Ishikawa (cell line): ENCODE measurements around the gene GRAMD4.

ENCODE experiments used
- CEBPB ChIP-seq: IDR thresholded peaks from 2 replicates; pipeline ENCODE4 v1.6.1; 2012
- CREB1 ChIP-seq: IDR thresholded peaks from 2 replicates; pipeline ENCODE4 v1.6.1; 2012; ENCODE audit warnings: low read depth
- EGR1 ChIP-seq: IDR thresholded peaks from 2 replicates; pipeline ENCODE4 v1.6.1; 2012
- EP300 ChIP-seq: IDR thresholded peaks from 2 replicates; pipeline ENCODE4 v1.6.1; 2012; ENCODE audit warnings: borderline replicate concordance
- FOXM1 ChIP-seq: IDR thresholded peaks from 2 replicates; pipeline ENCODE4 v1.6.1; 2012; ENCODE audit warnings: low read depth, borderline replicate concordance
- NFIC ChIP-seq: IDR thresholded peaks from 2 replicates; pipeline ENCODE4 v1.6.1; 2012
- RAD21 ChIP-seq: IDR thresholded peaks from 2 replicates; pipeline ENCODE4 v1.6.1; 2012; ENCODE audit warnings: low read depth
- TAF1 ChIP-seq: IDR thresholded peaks from 2 replicates; pipeline ENCODE4 v1.6.1; 2012; ENCODE audit warnings: low read depth, mild to moderate bottlenecking
- TCF12 ChIP-seq: IDR thresholded peaks from 2 replicates; pipeline ENCODE4 v1.6.1; 2012; ENCODE audit warnings: low read depth
- TEAD4 ChIP-seq: IDR thresholded peaks from 2 replicates; pipeline ENCODE4 v1.6.1; 2012
- YY1 ChIP-seq: IDR thresholded peaks from 2 replicates; pipeline ENCODE4 v1.6.1; 2012; ENCODE audit warnings: low read depth
- ZBTB7A ChIP-seq: IDR thresholded peaks from 2 replicates; pipeline ENCODE4 v1.6.1; 2012; ENCODE audit warnings: low read depth
- TF ChIP-seq, protein P1 (sequence below): IDR thresholded peaks from 2 replicates; pipeline ENCODE4 v1.6.1; 2012
- TF ChIP-seq, protein P2 (sequence below): IDR thresholded peaks from 2 replicates; pipeline ENCODE4 v1.6.1; 2012
- TF ChIP-seq, protein P3 (sequence below): IDR thresholded peaks from 2 replicates; pipeline ENCODE4 v1.6.1; 2012; ENCODE audit warnings: low read depth, mild to moderate bottlenecking

The GRAMD4 gene

DNA sequence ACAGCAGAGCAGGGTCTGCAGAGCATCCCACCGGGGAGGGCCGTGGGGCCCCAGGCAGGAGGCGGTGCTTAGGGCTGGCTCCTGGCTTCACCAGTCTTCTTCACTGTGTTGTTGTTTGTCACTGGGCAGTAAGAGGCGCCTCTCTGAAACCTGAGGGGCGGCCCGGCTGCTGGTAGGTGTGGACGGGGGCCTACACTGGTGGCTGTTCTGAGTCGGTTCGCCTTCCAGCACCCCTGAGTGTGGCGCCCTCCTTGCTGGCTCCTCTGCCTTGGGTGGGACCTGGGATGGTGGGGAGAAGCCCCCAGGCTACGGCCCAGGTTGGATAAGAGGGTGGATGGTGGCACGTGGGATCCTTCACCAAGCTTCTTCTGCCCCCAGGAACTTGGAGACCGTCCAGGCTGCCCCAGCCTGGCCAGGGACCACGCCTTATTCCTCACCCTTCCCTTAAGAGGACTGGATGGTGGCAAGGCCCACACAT, 10.4 kb upstream of the GRAMD4 start:
- no peak for TF ChIP-seq CEBPB
- TF ChIP-seq TCF12, result no peak
- no peak for TF ChIP-seq NFIC
- no peak for TF ChIP-seq FOXM1
- TF ChIP-seq RAD21, result no peak
- TF ChIP-seq EGR1, result no peak
- no peak for TF ChIP-seq YY1

DNA sequence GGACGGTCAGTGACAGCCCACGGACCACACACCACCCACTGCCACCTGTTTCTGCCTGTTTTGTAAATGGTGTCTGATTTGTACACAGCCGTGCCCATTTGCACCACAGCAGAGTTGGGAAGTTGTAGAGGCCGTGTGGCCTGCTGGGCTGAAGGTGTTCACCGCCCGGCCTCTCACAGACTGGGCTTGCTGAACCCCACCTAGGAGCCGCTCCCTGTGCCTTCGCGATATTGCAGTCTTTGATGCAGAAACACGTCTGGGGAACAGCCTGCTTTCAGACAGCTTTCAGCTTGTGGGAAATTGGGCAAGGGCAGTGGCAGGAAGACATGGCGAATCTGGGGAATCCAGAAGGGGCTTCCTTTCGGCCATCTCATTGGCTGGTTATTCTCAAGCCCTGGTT, 9.8 kb upstream of the GRAMD4 start:
- TF ChIP-seq, protein P1, sequence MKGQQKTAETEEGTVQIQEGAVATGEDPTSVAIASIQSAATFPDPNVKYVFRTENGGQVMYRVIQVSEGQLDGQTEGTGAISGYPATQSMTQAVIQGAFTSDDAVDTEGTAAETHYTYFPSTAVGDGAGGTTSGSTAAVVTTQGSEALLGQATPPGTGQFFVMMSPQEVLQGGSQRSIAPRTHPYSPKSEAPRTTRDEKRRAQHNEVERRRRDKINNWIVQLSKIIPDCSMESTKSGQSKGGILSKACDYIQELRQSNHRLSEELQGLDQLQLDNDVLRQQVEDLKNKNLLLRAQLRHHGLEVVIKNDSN, result no peak
- no peak for TF ChIP-seq NFIC
- no peak for TF ChIP-seq FOXM1
- no peak for TF ChIP-seq RAD21
- TF ChIP-seq CREB1, result no peak
- TF ChIP-seq CEBPB, result no peak
- TF ChIP-seq, protein P2, sequence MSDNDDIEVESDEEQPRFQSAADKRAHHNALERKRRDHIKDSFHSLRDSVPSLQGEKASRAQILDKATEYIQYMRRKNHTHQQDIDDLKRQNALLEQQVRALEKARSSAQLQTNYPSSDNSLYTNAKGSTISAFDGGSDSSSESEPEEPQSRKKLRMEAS, result no peak
- no peak for TF ChIP-seq TEAD4
- no peak for TF ChIP-seq ZBTB7A
- no peak for TF ChIP-seq EGR1
- no peak for TF ChIP-seq TAF1
- no peak for TF ChIP-seq TCF12
- no peak for TF ChIP-seq YY1
- TF ChIP-seq EP300, result no peak
- TF ChIP-seq, protein P3, sequence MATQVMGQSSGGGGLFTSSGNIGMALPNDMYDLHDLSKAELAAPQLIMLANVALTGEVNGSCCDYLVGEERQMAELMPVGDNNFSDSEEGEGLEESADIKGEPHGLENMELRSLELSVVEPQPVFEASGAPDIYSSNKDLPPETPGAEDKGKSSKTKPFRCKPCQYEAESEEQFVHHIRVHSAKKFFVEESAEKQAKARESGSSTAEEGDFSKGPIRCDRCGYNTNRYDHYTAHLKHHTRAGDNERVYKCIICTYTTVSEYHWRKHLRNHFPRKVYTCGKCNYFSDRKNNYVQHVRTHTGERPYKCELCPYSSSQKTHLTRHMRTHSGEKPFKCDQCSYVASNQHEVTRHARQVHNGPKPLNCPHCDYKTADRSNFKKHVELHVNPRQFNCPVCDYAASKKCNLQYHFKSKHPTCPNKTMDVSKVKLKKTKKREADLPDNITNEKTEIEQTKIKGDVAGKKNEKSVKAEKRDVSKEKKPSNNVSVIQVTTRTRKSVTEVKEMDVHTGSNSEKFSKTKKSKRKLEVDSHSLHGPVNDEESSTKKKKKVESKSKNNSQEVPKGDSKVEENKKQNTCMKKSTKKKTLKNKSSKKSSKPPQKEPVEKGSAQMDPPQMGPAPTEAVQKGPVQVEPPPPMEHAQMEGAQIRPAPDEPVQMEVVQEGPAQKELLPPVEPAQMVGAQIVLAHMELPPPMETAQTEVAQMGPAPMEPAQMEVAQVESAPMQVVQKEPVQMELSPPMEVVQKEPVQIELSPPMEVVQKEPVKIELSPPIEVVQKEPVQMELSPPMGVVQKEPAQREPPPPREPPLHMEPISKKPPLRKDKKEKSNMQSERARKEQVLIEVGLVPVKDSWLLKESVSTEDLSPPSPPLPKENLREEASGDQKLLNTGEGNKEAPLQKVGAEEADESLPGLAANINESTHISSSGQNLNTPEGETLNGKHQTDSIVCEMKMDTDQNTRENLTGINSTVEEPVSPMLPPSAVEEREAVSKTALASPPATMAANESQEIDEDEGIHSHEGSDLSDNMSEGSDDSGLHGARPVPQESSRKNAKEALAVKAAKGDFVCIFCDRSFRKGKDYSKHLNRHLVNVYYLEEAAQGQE, result no peak

DNA sequence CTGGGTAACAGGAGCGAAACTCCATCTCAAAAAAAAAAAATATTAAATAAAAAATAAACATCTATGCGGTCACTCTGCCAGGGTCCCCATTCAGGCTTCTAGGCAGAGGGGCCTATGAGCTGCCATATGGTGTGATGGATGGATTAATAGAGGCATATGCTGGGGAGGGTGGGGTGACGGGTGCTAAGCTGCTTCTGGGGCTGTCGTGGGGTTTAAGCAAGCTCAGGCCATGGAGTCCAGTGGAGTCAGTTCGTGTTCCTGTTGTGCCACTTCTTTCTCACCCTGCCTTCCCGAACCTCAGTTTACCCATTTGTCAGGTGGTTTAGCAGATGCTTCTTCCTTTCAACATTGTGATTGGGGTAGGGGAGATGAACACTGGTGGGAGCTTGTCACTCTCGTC, 9.0 kb upstream of the GRAMD4 start:
- TF ChIP-seq TEAD4, result no peak
- no peak for TF ChIP-seq CREB1

DNA sequence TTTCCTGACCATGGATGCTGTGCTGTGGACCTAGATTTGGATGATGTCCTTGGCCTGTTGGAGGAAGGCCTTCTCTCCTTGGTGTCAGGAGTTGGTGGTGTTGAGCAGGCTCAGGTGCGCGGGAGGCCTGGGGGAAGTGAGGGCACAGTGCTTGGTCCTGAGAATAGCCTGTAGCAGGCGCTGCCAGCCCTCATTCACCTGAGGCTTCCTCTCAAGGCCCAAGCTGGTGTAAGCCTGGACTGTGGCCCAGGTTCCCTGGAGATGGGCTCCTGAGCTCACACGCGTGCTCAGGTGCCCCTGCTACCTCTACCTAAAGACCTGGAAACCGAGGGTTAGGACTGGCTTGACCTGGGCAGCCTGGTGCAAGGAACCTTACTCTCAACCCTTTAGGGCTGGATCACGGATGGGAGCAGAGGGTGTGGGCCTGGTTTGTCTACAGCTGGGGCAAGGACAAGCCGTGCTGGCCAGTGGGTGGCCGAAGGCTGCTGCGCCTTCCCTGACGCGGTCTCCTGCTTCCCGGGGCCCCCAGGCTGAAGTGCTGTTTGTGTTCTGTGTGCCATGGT, 7.8 kb upstream of the GRAMD4 start:
- TF ChIP-seq, protein P1, result no peak
- no peak for TF ChIP-seq FOXM1
- no peak for TF ChIP-seq YY1
- no peak for TF ChIP-seq CEBPB
- no peak for TF ChIP-seq NFIC
- TF ChIP-seq, protein P3, result no peak
- TF ChIP-seq ZBTB7A, result no peak
- TF ChIP-seq, protein P2, result no peak
- no peak for TF ChIP-seq RAD21
- no peak for TF ChIP-seq EGR1
- no peak for TF ChIP-seq TAF1
- TF ChIP-seq TEAD4, result no peak
- TF ChIP-seq CREB1, result no peak
- no peak for TF ChIP-seq TCF12

DNA sequence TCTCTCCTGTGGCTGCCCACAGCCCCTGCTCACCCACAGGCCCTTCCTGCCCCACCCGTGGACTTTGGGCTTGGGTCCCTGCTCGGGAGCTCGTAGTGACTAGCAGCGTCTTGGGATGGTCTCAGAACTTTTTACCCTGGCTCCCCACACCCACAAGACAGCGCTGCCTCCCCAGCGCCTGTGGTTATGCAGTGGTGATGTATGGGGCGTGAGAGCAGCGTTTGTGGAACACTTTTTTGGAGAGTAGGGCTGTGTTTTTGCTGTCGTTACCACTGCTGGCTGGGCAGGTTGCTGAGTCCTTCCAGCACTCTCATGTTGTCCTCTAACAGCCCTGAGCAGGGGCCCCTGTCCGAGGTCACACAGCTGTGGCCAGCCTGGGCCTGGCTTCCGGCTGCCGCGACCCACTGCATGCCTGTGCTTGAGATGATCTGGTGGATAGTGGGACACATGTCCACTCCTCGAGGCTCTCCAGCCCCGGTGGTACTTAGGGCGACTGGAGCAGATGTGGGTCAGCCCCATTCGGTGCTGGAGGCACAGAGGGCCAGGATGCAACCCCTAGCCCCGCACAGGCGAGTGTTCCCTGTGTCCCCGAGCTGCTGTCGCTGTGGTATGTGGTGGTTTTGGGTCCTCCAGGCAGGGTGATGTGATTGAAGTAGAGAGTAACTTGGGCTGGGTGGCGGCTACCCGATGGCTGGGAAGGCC, 7.1 kb upstream of the GRAMD4 start:
- no peak for TF ChIP-seq CREB1
- TF ChIP-seq EP300, result no peak
- no peak for TF ChIP-seq TAF1
- no peak for TF ChIP-seq TCF12
- TF ChIP-seq, protein P3, result no peak
- no peak for TF ChIP-seq TEAD4
- TF ChIP-seq, protein P2, result no peak
